ENCODE results near the gene RAB27B. TPM values are rescaled to one million over a fixed set of nuclear protein-coding genes. Genes with fewer than 3 reads are reported as not detected.

RAB27B gene
- total and polyA plus RNA-seq, 2 of the 8 experiments (the other 6 are each of a cell fraction or from before 2014, with no cell fraction given), result 0.05 to 0.60 TPM

GRCh38 chr18:54813977-54814565 is 14.2 kb upstream of the RAB27B start (continued):
- no peak for TF ChIP-seq SIX5 (IDR thresholded peaks at IDR 0.05; ENCODE audit: low read depth, low read length)
- TF ChIP-seq CEBPB (IDR thresholded peaks at IDR 0.05; ENCODE audit: low read depth, low read length), result no peak
- TF ChIP-seq, protein P1, sequence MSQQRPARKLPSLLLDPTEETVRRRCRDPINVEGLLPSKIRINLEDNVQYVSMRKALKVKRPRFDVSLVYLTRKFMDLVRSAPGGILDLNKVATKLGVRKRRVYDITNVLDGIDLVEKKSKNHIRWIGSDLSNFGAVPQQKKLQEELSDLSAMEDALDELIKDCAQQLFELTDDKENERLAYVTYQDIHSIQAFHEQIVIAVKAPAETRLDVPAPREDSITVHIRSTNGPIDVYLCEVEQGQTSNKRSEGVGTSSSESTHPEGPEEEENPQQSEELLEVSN (IDR thresholded peaks at IDR 0.05), result no peak
- TF ChIP-seq TEAD4 (IDR thresholded peaks at IDR 0.05; ENCODE audit: low read depth, low read length), result no peak
